ENCODE data around the gene ARHGEF7. TPM values are rescaled to one million over a fixed set of nuclear protein-coding genes. Genes with fewer than 3 reads are reported as not detected.

Gene ARHGEF7
- total RNA-seq, 1 donor from 2014 or later, result 61.8 TPM

DNA sequence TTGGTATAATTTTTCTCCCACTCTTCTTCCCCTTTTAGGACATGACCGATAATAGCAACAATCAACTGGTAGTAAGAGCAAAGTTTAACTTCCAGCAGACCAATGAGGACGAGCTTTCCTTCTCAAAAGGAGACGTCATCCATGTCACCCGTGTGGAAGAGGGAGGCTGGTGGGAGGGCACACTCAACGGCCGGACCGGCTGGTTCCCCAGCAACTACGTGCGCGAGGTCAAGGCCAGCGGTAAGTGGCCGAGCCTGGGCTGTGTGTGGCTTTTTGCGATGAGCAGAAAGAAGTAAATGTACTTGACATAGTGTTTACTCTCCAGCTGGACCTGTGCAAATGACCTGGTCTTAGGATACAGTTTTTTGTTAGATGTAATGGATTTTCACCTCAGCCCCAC, 102.5 kb downstream of the ARHGEF7 start:
- intact Hi-C loops (cut with micrococcal nuclease), result no loop called here

DNA sequence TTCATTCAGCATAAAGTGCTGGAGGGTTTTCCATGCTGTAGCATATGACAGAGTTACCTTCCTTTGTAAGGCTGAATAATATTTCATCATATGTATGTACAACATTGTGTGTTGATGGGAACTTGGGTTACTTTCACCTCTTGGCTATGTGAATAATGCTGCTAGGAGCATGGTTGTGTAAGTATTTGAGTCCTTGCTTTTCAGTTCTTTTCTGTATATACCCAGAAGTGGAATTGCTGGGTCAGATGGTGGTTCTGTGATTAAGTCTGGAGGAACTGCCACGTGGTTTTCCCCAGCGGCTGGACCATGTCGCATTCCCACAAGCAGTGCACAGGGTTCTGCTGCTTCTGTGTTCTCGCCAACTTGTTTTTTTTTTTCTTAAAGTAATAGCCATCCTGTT, 104.2 kb downstream of the ARHGEF7 start:
- intact Hi-C loops (cut with micrococcal nuclease), result no loop called here

DNA sequence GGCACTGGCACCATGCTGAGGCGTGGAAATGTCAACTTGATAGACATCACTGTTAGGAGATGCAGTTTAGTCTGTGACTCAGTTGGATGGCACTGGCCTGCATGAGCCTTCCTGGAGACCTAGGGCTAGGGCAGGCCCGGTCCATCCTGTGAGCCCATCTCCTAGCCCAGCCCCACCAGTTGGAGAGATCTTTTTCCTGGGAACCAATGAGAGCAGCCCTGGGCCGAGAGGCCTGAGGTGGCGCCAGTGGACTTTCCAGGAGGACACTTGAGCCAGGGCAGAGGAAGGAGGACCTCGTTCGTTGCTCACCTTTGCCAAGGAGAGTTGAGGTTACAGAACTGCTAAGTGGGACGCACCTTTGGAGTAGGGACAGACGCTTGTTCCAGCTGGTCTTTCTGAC, 104.8 kb downstream of the ARHGEF7 start:
- intact Hi-C loops (cut with micrococcal nuclease), result loop anchor here (5.0 to 10.0 kb wide), 2 partner anchors 33 to 305 kb away; partner anchors contain the start of gene ANKRD10

DNA sequence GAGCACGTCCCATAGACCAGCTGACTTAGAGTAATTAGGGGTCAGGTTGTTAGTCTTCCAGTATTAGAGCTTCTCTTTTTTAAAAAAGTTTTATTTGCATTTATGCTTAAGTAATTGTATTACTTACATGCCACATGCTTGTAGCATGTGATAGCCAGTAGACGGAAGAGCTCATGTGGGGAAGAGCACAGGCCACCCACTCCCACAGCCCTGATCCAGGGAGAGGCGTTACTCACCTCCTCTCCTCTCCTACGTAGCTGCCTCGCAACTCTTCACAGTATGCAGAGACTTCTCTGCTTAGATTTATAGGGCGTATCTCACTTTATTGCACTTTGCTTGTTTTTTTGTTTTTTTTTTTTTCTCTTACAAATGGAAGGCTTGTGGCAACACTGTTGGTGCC, 110.1 kb downstream of the ARHGEF7 start:
- intact Hi-C loops (cut with micrococcal nuclease), result loop anchor here (10.0 kb wide), 1 partner anchor 310 kb away; the partner anchor contains the start of gene ANKRD10

DNA sequence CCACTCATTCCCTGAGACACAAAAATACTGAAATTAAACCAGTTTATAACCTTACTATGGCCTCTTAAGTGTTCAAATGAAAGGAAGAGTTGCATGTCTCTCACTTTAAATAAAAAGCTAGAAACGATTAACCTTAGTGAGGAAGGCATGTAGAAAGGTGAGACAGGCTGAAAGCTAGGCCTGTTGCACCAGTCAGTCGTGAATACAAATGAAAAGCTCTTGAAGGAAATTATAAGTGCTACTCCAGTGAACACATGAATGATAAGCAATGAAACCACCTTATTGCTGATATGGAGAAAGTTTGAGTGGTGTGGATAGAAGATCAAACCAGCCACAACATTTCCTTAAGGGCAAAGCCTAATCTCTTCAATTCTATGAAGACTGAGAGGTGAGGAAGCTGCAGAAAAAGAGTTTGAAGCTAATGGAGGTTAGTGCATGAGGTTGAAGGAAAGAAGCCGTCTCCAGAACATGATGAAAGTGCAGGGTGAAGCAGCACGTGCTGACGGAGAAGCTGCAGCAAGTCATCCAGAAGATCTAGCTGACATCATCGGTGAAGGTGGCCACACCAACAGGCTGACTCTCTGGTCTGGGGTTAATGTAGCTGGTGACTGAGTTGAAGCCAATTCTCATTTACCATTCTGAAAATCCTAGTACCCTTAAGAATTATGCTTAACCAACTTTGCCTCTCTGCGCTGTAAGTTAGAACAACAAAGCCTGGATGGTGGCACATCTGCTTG, 110.9 kb downstream of the ARHGEF7 start:
- intact Hi-C loops (cut with micrococcal nuclease), result loop anchor here (10.0 kb wide), 1 partner anchor 311 kb away; the partner anchor contains the start of gene ANKRD10

DNA sequence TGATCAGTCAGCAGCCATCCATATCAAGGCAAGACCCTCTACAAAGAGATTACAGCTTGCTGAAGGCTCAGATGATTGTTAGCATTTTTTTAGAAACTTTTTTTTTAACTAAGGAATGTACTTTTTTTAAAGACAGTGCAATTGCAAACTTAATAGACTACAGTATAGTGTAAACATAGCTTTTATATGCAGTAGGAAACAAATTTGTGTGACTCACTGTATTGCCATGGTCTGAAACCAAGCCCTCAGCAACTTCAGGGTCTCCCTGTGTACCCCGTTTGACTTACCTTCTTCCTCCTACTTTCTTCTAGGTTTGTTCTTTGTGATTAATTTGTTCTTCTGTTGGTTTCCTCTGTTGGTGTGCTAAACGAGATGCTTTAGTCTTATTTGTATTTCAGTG, 112.3 kb downstream of the ARHGEF7 start:
- intact Hi-C loops (cut with micrococcal nuclease), result loop anchor here (10.0 kb wide), 1 partner anchor 313 kb away; the partner anchor contains the start of gene ANKRD10

DNA sequence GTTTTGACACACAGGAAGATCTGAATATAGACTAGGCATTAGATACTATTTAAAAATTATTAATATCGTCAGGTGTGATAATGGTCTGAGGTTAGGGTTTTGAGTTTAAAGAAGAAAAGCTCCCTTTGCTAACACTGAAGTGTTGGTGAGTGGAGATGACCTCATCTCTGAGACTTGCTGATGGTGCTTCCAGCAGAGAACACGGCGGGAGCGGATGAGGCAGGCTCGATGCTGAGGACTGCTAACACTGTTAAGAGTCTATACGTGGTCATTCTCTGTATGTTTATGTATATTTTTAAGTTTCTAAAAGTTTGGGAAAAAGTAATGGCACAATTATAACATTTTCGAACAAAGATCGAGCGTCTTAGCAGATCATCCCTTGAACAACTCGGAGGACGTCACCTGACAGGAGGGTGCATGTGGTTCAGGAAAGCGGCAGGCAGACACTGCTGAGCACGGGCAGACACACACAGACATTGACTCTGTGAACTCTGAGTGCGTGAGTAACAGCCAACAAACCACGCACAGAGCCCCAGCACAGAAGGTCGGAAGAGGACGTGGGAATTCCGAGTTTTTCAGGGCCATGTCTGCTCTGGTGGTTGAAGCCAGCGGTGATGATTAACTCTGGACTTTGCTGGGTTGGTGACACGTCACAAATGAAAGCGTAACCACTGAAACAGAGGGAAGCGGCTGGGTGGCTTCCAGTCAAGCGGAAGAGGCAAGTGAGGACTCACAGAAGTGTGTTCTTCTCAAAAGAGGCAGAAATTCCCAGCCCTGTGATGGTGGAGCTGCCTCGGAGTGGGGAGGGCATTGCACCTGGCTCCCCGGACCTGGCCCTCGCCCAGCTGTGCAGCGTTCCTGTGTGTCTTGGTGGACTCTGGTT, 113.4 kb downstream of the ARHGEF7 start:
- intact Hi-C loops (cut with micrococcal nuclease), result loop anchor here (10.0 kb wide), 1 partner anchor 314 kb away; the partner anchor contains the start of gene ANKRD10

DNA sequence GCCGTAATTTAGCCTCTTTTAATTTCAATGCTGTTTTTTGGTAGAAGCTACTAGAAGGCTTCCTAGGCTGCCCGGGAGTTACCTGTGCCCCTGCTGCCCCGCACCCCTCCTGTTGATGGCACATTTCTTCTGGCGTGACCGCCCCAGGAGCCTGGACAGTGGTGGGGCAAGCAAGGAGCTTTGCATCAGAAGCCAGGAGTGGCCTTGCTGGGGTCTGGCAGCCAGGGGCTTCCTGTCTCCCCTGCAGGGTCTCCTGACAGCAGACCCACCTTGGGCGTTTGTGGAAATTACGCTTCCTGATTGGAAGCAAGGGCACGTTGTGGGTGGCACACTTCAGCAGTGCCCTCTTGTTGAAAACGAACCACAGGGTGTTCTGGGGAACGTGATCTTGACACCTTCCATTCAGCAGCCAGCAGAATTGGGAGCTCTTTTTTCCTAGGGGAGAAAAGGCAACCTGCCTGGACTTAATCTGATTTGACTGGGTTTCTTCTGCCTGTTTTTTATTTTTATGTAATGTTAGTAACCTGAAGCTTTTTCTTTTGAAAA, 115.3 kb downstream of the ARHGEF7 start:
- intact Hi-C loops (cut with micrococcal nuclease), result no loop called here

DNA sequence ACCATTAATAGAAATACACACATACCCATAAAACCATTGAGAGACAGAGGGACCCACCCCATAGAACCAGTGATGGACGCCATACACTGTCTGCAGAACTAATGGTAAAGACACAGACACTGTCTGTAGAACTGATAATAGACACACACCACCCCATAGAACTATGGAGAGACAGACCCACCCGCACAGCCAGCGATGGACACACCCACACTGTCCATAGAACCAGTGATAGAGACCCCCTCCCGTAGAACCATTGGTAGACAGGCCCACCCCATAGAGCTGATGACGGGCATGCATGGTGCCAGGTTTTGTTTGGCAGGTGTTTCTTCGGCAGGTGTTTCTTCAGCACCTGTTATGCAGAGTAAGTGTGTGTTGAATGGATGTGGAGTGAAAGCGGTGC, 117.1 kb downstream of the ARHGEF7 start:
- intact Hi-C loops (cut with micrococcal nuclease), result no loop called here

DNA sequence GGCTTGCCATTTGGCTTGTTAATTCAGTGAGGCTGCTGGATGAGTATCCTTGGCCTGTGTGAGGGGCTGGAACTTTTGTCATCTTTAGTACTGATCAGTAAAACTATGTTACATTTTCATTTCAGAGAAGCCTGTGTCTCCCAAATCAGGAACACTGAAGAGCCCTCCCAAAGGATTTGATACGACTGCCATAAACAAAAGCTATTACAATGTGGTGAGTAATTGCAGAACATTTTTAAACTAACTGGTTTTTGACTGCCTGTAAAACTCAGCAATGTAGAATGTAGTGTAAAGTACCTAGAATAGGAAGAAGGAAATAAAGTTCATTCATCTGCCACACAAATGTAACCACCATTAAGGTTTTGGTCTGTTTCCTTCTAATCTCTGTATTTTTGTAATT, 118.0 kb downstream of the ARHGEF7 start:
- intact Hi-C loops (cut with micrococcal nuclease), result no loop called here

DNA sequence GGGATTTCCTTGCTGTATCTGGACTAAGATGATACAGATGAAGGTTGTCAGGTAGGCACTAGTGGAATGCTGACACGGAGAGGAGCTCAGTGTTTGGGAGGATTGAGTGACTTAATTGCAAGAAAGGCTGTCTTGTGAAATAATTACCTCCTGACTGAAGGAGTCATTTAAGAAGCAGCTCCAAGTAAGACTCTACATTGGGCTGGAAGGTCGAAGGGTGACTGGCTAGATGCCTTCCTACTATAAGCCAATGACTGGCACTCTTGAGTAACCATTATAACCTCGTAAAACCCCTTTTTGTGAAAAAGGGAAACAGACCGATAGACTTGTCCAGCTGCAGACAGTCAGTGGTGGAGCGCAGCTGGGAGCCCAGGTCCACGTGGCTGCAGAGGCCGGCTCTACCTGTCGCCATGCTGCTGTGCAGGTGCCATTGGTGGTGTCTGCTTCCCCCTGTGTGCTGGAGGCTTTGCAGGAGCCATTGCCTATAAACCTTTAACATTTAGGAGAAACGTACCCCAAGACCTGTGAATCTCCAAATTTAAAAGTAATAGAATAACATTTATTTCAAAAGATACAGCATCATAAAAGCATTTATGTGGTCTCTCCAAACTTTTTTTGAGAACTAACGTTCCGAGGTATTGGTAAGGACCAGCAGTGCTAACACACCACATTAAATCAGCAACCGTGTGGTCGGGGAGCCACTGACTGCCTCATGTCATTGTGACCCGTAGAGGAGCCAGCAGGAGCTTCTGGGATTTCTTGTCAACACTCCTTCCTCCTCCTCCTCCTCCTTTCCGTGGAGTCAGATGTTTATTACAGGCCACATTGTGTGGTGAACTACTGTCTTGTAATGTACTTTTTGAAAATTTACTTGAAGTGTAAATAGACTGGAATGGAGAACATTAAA, 124.9 kb downstream of the ARHGEF7 start:
- intact Hi-C loops (cut with micrococcal nuclease), result no loop called here

DNA sequence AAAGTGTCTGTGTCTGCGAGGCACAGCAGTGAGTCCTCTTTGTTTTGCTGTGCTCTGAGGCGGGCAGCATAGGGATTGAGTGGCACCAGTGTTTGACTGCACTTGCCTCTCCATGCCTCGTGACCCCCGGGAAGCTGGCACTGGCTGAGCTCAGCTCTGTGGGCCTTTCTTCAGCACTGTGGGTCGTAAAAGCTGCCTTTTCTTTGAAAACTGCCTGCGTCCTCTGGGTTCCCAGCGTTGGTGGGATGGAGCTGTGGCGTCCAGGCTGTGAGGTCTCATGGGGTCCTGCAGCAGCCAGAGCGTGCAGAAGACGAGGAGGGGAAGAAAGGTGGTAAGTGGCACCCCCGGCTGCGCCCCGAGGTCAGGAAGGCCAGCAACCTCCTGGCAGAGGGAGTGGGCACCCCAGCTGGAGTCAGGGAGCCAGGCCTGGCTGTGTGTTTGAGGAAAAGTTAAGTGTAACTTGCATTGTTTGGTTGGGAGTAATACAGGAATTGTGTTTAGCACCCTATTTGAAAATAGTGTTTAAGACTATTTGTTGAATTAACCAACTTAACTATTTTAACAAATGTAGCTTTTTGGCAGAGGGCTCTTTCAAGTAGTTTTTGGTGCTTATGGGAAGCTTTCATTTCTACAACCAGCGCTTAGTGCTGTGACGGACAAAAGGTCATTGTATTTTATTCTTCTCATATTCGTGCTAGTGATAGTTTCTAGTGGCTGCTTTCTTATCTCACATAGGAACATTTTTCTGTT, 126.1 kb downstream of the ARHGEF7 start:
- intact Hi-C loops (cut with micrococcal nuclease), result no loop called here

DNA sequence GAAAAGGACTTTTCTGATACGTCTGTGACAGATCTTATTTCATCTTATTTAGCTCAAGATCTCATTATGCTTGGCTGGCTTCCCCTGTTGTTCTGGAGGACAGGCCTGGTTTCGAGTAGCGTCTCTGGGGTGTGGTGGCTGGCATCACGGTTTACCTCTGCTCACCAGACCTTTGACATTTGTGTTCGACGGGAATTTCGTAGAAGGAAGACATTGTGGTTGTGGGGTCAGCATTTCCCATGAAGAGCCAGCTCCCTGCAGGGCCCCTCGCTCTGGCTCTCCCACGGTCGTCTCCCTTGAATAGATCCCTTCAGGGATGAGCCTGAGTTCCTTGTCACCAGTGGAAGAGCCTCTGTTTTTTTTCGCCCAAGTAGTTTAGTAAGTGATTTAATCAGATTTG, 126.8 kb downstream of the ARHGEF7 start:
- intact Hi-C loops (cut with micrococcal nuclease), result no loop called here

DNA sequence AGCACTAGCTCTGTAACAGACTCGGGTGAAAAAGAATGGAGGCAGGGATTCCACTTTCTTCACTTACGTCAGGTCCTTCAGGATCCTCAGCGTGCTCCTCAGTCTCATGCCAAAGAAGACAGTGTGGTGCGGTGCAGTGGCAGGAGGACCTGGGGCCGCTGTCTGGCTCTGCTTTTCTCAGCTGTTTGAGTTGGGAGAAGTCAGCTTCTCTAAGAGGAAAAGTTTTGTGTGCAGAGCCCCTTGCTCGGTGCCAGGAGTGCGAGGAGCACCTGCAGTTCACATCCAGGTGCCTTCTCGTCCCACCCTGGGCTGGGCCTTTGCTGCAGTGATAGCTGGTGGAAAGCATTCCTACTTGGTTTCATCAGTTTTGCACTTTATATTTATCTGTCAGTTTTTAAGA, 127.5 kb downstream of the ARHGEF7 start:
- intact Hi-C loops (cut with micrococcal nuclease), result no loop called here

DNA sequence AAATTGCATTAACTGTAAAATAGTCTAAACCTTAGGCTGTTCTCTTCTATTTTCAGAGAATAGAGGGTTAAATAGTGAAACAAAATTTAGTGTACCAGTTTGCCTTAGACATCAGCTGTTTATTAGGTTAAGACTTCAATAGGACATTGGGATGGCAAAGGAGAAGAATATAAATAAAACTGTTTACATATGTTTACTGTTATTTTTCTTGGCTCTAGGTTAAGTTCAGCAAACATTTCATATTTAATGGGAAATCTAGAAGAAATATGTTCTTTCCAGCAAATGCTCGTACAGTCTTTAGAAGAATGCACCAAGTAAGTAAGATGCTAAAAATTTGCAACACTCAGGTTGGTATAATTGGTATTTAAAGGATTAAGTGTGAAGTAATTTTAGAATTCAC, 128.9 kb downstream of the ARHGEF7 start:
- intact Hi-C loops (cut with micrococcal nuclease), result no loop called here

DNA sequence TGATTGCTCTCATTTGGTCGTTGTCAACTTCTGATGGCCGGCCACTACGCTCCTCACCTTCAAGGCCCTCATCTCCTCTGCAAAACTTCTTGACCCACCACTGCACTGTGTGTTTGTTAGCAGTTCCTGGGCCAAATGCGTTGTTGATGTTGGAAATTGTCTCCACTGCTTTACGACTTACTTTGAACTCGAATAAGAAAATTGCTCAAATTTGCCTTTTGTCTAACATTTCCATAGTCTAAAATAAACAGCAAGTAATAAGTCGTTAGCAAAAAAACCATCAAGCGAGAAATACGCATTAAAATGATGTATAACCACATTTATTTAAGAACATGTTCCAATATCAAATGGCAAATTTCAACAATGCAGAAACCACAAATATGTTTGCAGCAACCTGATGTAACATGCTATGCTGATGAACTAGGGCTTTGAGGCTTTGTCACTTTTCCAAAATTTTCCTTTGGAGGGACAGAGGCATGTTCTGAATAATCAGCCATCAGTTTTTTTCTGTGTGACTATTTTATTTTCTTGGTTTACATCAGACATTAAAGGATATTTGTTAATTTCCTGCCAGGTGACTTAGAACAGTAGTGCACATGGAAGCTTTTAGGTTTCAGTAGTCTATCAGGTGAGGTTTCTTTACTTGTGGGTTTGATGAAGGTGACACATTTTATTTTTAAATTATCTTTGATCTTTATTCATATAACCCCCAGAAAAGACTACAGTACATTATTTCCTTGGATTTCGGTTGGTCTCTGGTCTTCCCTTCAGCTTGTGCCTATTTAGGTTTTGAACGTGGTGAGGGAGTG, 130.7 kb downstream of the ARHGEF7 start:
- intact Hi-C loops (cut with micrococcal nuclease), result no loop called here

DNA sequence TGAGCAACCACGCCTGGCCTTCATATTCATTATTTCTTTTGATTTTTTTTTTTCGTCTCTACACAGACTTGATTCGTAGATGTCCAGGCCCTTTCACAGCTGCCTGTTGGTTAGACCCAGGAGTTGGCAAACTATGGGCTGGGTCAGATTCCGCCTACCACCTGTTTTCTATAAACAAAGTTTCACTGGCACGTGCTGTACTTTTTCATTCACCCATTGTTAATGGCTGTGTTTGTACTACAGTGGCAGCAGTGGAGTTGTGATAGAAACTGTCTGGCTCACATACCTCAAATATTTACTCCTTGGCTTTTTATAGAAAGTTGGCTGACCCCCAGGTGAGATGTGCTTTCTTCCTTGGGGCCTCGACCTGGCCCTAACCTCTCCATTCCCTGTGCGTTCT, 132.4 kb downstream of the ARHGEF7 start:
- intact Hi-C loops (cut with micrococcal nuclease), result no loop called here

DNA sequence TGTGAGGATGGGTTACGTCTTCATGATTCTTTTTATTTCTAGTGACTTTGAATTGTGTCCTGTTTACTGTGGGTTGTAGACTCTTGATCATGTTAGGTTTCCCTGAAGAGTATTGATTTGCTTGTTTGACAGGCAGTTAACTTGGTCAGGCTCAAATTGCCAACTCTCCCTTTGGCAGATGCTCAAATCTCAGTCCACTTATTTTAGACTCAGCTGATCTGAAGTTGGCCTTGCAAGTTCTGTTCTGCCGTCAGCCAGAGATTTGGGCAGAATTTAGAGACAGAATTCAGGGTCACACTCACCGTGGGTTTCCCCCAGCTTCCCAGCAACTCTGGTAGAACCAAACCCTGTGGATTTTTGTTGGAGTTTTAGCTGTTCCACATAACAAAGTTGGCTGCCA, 133.7 kb downstream of the ARHGEF7 start:
- intact Hi-C loops (cut with micrococcal nuclease), result no loop called here

DNA sequence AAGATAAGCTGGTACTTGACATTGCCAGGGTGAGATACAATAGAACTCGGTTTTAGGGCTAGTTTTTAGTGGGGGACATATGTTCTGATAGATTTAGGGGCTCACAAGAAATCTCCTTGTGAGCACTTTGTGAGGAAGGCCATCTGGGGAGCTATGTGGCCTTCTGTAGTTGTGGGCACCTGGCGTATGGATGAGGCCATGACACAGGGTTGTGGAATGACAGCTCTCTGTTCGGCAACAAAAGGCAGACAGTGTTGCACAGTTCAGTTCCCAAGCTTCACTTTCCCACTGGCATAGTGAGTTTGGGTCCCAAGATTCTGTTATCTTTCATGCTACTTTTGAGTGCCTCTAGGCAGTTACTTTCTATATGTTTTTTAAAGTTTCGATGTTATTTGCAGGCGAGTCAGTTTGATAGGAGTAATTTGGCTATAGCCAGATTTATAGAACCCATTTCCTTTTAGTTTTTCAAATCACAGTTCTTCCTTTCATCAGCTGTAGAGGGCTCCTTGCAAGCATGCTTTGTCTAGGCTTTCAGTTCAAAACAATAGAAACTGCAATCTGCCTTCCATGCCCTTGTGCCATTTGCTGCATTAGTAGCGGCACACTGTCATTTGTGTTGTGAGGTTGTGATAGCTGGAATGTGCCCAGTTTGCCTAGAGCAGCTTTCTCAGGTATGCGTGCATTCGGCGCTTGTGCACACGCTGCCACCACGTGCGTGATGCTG, 134.7 kb downstream of the ARHGEF7 start:
- intact Hi-C loops (cut with micrococcal nuclease), result no loop called here
